B cell (primary cell): ENCODE results near the gene GUCY2F.

Source experiments
- EZH2 ChIP-seq: IDR thresholded peaks from 2 replicates; pipeline ENCODE4 v1.6.1; 2012; ENCODE audit warnings: borderline replicate concordance, low read depth, mild to moderate bottlenecking, moderate library complexity, low read length; ENCODE audit not compliant: insufficient read depth, poor library complexity, severe bottlenecking
- TF ChIP-seq, protein P1 (sequence below): fragments of 200-600 bp; IDR thresholded peaks from one replicate; pipeline ENCODE4 v1.8.0; 2022; ENCODE audit warnings: antibody characterized with exemption, mild to moderate bottlenecking

DNA sequence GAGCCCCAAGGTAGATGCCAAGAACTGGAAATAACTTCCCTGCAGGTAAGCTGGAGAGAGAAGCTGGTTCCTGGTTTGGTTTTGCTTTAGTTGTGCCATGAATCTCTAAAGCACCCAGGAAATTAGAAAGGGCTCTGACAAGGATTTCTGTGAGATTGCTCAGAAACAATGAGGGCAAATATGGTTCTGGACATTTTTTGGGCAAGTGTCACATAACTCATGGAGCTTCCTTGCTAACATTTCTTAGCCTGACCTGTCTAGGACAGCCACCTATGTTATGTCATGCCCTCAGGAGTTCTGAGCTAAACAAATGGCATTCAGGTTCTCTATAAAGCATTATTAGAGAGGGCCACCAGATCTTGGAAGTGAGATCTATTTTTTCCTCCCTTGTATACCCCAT, 131.8 kb downstream of the GUCY2F start:
- TF ChIP-seq, protein P1, sequence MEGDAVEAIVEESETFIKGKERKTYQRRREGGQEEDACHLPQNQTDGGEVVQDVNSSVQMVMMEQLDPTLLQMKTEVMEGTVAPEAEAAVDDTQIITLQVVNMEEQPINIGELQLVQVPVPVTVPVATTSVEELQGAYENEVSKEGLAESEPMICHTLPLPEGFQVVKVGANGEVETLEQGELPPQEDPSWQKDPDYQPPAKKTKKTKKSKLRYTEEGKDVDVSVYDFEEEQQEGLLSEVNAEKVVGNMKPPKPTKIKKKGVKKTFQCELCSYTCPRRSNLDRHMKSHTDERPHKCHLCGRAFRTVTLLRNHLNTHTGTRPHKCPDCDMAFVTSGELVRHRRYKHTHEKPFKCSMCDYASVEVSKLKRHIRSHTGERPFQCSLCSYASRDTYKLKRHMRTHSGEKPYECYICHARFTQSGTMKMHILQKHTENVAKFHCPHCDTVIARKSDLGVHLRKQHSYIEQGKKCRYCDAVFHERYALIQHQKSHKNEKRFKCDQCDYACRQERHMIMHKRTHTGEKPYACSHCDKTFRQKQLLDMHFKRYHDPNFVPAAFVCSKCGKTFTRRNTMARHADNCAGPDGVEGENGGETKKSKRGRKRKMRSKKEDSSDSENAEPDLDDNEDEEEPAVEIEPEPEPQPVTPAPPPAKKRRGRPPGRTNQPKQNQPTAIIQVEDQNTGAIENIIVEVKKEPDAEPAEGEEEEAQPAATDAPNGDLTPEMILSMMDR, result no peak
- no peak for TF ChIP-seq EZH2
